Vagina (tissue), 2 donors: ENCODE data around the gene MICAL3. TPM values are rescaled to one million over a fixed set of nuclear protein-coding genes. Genes with fewer than 3 reads are reported as not detected.

Experiments used
- DNase-seq, 2 donors: peaks; one replicate each; pipeline ENCODE4 v3.0.0-alpha.2; 2017; ENCODE audit errors: extremely low spot score in 2 of 2
- H3K27ac ChIP-seq: fragments of 200-600 bp; sonication (generic); one replicate; pipeline ENCODE4 v1.5.1; 2019
- H3K27me3 ChIP-seq: fragments of 200-600 bp; sonication (generic); one replicate; pipeline ENCODE4 v1.5.1; 2019
- H3K36me3 ChIP-seq, 2 donors: fragments of 200-600 bp; sonication (generic); one replicate each; pipeline ENCODE4 v1.5.1; 2017 to 2019
- H3K4me1 ChIP-seq: fragments of 200-600 bp; sonication (generic); one replicate; pipeline ENCODE4 v1.5.1; 2019
- H3K4me3 ChIP-seq, 2 donors: fragments of 200-600 bp; sonication (generic); 1 replicate in 1 of 2; 2 replicates in 1 of 2; pipeline ENCODE4 v1.5.1; 2016 to 2019
- H3K9me3 ChIP-seq: fragments of 200-600 bp; sonication (generic); one replicate; pipeline ENCODE4 v1.5.1; 2019
- CTCF ChIP-seq, 3 experiments: fragments of 450-650 bp in 2 of 3; fragments of 200-600 bp in 1 of 3; sonication (generic) in 1 of 3; IDR thresholded peaks; one replicate each; pipeline ENCODE4 v1.5.1; 2017 to 2019; ENCODE audit warnings: antibody characterized with exemption in 3 of 3, mild to moderate bottlenecking in 2 of 3, moderate library complexity in 2 of 3
- POLR2A ChIP-seq, 2 donors: fragments of 450-650 bp; IDR thresholded peaks; one replicate each; pipeline ENCODE4 v1.6.1; 2017; ENCODE audit warnings: antibody characterized with exemption in 2 of 2, mild to moderate bottlenecking in 2 of 2, moderate library complexity in 2 of 2
- POLR2AphosphoS5 ChIP-seq, 2 donors: sonication (generic); formaldehyde crosslinking; IDR thresholded peaks; one replicate each; pipeline ENCODE4 v1.9.0; 2017; ENCODE audit warnings: antibody characterized with exemption in 2 of 2, mild to moderate bottlenecking in 2 of 2, low read depth in 1 of 2; ENCODE audit not compliant: insufficient read depth in 1 of 2
- intact Hi-C: fragments of 100-400 bp; cut with DNase I; formaldehyde crosslinking; loops from one replicate; pipeline ENCODE4 v1.15.1; 2023
- total RNA-seq: library from RNA; depleted of rRNA; stranded (reverse); fragments of >200 nt; gene quantifications from one replicate; pipeline ENCODE4 v1.2.3, GENCODE V29; 2016

Gene MICAL3
- total RNA-seq, 1 donor from 2014 or later: 35.1 TPM

GRCh38 chr22:17869285-17870096 is 154.9 kb downstream of the MICAL3 start:
- intact Hi-C loops: no loop called here
- no peaks in the 10 kb centered on the region for H3K27me3 ChIP-seq
- H3K4me3 ChIP-seq: no peak overlapping the region
- H3K9me3 ChIP-seq: no peaks in the 10 kb centered on the region
- peaks cover 0 to 33% of the 10 kb centered on the region in 2 donors for H3K36me3 ChIP-seq
- H3K27ac ChIP-seq: peak overlapping the region; percentile 36
- H3K4me1 ChIP-seq: peaks cover 17% of the 10 kb centered on the region
- DNase-seq: no peak
- TF ChIP-seq CTCF (IDR thresholded peaks at IDR 0.05) (no peak), POLR2AphosphoS5 (IDR thresholded peaks at IDR 0.05; ENCODE audit: insufficient read depth in 1 of 2, low read depth in 1 of 2) (peak in 1 of 2 donors; percentile 25), POLR2A (IDR thresholded peaks at IDR 0.05) (no peak)

- no peak for TF ChIP-seq POLR2A (IDR thresholded peaks at IDR 0.05)
- TF ChIP-seq POLR2AphosphoS5 (IDR thresholded peaks at IDR 0.05; ENCODE audit: insufficient read depth in 1 of 2, low read depth in 1 of 2): no peak
- TF ChIP-seq CTCF (IDR thresholded peaks at IDR 0.05): no peak
- H3K36me3 ChIP-seq: peaks cover 0 to 38% of the 10 kb centered on the region in 2 donors
- intact Hi-C loops: no loop called here
- peaks cover 17% of the 10 kb centered on the region for H3K4me1 ChIP-seq
- no peaks in the 10 kb centered on the region for H3K9me3 ChIP-seq
- no peak for DNase-seq
- H3K4me3 ChIP-seq: no peak overlapping the region
- no peaks in the 10 kb centered on the region for H3K27me3 ChIP-seq
- no peak overlapping the region for H3K27ac ChIP-seq
Observed at GRCh38 chr22:17868771-17869170, 155.6 kb downstream of the MICAL3 start.

GRCh38 chr22:17867160-17867785 is 157.1 kb downstream of the MICAL3 start:
- H3K36me3 ChIP-seq: peaks cover 0 to 34% of the 10 kb centered on the region in 2 donors

GRCh38 chr22:17866621-17867020 is 157.7 kb downstream of the MICAL3 start:
- peaks cover 0 to 32% of the 10 kb centered on the region in 2 donors for H3K36me3 ChIP-seq
- no peak overlapping the region for H3K4me3 ChIP-seq
- intact Hi-C loops: no loop called here
- no peaks in the 10 kb centered on the region for H3K27me3 ChIP-seq
- H3K9me3 ChIP-seq: no peaks in the 10 kb centered on the region
- no peak overlapping the region for H3K27ac ChIP-seq
- no peak for DNase-seq
- peaks cover 11% of the 10 kb centered on the region for H3K4me1 ChIP-seq
- no peak for TF ChIP-seq CTCF (IDR thresholded peaks at IDR 0.05)
- no peak for TF ChIP-seq POLR2A (IDR thresholded peaks at IDR 0.05)
- no peak for TF ChIP-seq POLR2AphosphoS5 (IDR thresholded peaks at IDR 0.05; ENCODE audit: insufficient read depth in 1 of 2, low read depth in 1 of 2)

More at GRCh38 chr22:17867160-17867785, 157.1 kb downstream of the MICAL3 start:
- Histone ChIP-seq H3K4me1 (peaks cover 16% of the 10 kb centered on the region), H3K27me3 (no peaks in the 10 kb centered on the region), H3K27ac (no peak overlapping the region), H3K4me3 (no peak overlapping the region), H3K9me3 (no peaks in the 10 kb centered on the region)
- TF ChIP-seq CTCF (IDR thresholded peaks at IDR 0.05) (no peak), POLR2AphosphoS5 (IDR thresholded peaks at IDR 0.05; ENCODE audit: insufficient read depth in 1 of 2, low read depth in 1 of 2) (peak in 1 of 2 donors; percentile 40)
- no peak for DNase-seq
- intact Hi-C loops: no loop called here

- no peak overlapping the region for H3K4me3 ChIP-seq
- H3K36me3 ChIP-seq: peaks cover 0 to 29% of the 10 kb centered on the region in 2 donors
- intact Hi-C loops: no loop called here
Observed at GRCh38 chr22:17866127-17866526, 158.2 kb downstream of the MICAL3 start.

More at GRCh38 chr22:17866127-17866526, 158.2 kb downstream of the MICAL3 start:
- Histone ChIP-seq H3K9me3 (no peaks in the 10 kb centered on the region), H3K27me3 (no peaks in the 10 kb centered on the region), H3K4me1 (peaks cover 11% of the 10 kb centered on the region), H3K27ac (no peak overlapping the region)
- no peak for TF ChIP-seq POLR2AphosphoS5 (IDR thresholded peaks at IDR 0.05; ENCODE audit: insufficient read depth in 1 of 2, low read depth in 1 of 2)
- TF ChIP-seq CTCF (IDR thresholded peaks at IDR 0.05): no peak
- TF ChIP-seq POLR2A (IDR thresholded peaks at IDR 0.05): no peak
- no peak for DNase-seq
